B cell (primary cell): ENCODE data around the gene LRRC26. TPM values are rescaled to one million over a fixed set of nuclear protein-coding genes. Genes with fewer than 3 reads are reported as not detected.

Source experiments
- ATAC-seq: fragments of 200-7000 bp; cut with Tn5 transposase; one replicate; pipeline ENCODE4 v1.10.0; 2021; ENCODE audit warnings: low read depth, mild to moderate bottlenecking, moderate number of reproducible peaks, moderate library complexity
- CTCF ChIA-PET: fragments of 350-600 bp; sonication (Branson Sonifier 250); formaldehyde crosslinking; loops from one replicate; lab custom pipeline; 2021; ENCODE audit warnings: antibody characterized with exemption, inconsistent platforms; lab: Charles Lee
- POLR2A ChIA-PET: fragments of 350-600 bp; sonication (Branson Sonifier 250); formaldehyde crosslinking; loops from one replicate; lab custom pipeline; 2021; ENCODE audit warnings: antibody characterized with exemption; lab: Charles Lee
- DNase-seq: peaks from one replicate; pipeline ENCODE4 v3.0.0; 2013
- H2AFZ ChIP-seq: 2 replicates; pipeline ENCODE4 v1.6.1; 2012; ENCODE audit warnings: mild to moderate bottlenecking, low read depth, low read length; ENCODE audit not compliant: insufficient read depth, poor library complexity, severe bottlenecking
- H3K27ac ChIP-seq, 2 donors: 1 replicate in 1 of 2; 2 replicates in 1 of 2; pipeline ENCODE4 v1.5.1; 2012 to 2013; ENCODE audit warnings: low read length in 2 of 2, mild to moderate bottlenecking in 2 of 2, moderate library complexity in 1 of 2
- H3K27me3 ChIP-seq, 4 experiments: fragments of 200-600 bp in 1 of 4; sonication (generic) in 1 of 4; replicated peaks in 1 of 4; 1 replicate in 2 of 4; 2 replicates in 2 of 4; pipeline versions ENCODE4 v1.6.1 to v1.7.0; 2013 to 2016; ENCODE audit warnings: low read length in 3 of 4, mild to moderate bottlenecking in 2 of 4, mixed read lengths in 1 of 4, moderate library complexity in 1 of 4; ENCODE audit not compliant: insufficient read depth in 4 of 4, control insufficient read depth in 3 of 4; ENCODE audit errors: control extremely low read depth in 1 of 4
- H3K36me3 ChIP-seq, 2 experiments: replicated peaks in 1 of 2; 1 replicate in 1 of 2; 2 replicates in 1 of 2; pipeline versions ENCODE4 v1.6.1 to v1.7.1; 2013; ENCODE audit warnings: low read length in 1 of 2; ENCODE audit not compliant: insufficient read depth in 2 of 2, control insufficient read depth in 1 of 2; ENCODE audit errors: control extremely low read depth in 1 of 2, extremely low read depth in 1 of 2
- H3K4me1 ChIP-seq, 2 donors: fragments of 200-600 bp in 1 of 2; sonication (generic) in 1 of 2; 1 replicate in 1 of 2; 2 replicates in 1 of 2; pipeline versions ENCODE4 v1.5.1 to v1.6.1; 2013 to 2017; ENCODE audit warnings: low read length in 2 of 2; ENCODE audit not compliant: control insufficient read depth in 2 of 2, insufficient read depth in 2 of 2
- H3K4me2 ChIP-seq: replicated peaks from 2 replicates; pipeline ENCODE3; 2012; ENCODE audit warnings: mild to moderate bottlenecking, low read depth, low read length; ENCODE audit not compliant: poor library complexity, severe bottlenecking
- H3K4me3 ChIP-seq, 5 experiments: fragments of 200-600 bp in 1 of 5; sonication (generic) in 1 of 5; 1 replicate in 3 of 5; 2 replicates in 2 of 5; pipeline versions ENCODE4 v1.5.1 to v1.7.0; 2011 to 2016; ENCODE audit warnings: low read length in 4 of 5, mild to moderate bottlenecking in 4 of 5, low read depth in 2 of 5, control low read depth in 1 of 5, moderate library complexity in 1 of 5; ENCODE audit not compliant: insufficient read depth in 1 of 5; ENCODE audit errors: control extremely low read depth in 1 of 5, extremely low read depth in 1 of 5
- H3K79me2 ChIP-seq: fragments of 200-600 bp; sonication (generic); one replicate; pipeline ENCODE4 v1.6.0; 2016; ENCODE audit warnings: low read length; ENCODE audit not compliant: control insufficient read depth, insufficient read depth
- H3K9ac ChIP-seq: fragments of 200-600 bp; sonication (generic); 2 replicates; pipeline ENCODE4 v1.6.1; 2017; ENCODE audit warnings: mild to moderate bottlenecking, low read length, moderate library complexity
- H3K9me3 ChIP-seq, 3 donors: one replicate each; pipeline versions ENCODE4 v1.6.1 to v1.7.1; 2013; ENCODE audit warnings: low read length in 2 of 3; ENCODE audit not compliant: control insufficient read depth in 2 of 3, insufficient read depth in 1 of 3; ENCODE audit errors: control extremely low read depth in 1 of 3
- H4K20me1 ChIP-seq: 2 replicates; pipeline ENCODE4 v1.6.0; 2012; ENCODE audit warnings: mild to moderate bottlenecking, low read length; ENCODE audit not compliant: insufficient read depth, control insufficient read depth, poor library complexity, severe bottlenecking
- H3K27ac Mint-ChIP-seq: one replicate; pipeline ENCODE4 v1.8.0; 2021; ENCODE audit warnings: mixed read lengths
- H3K27me3 Mint-ChIP-seq: one replicate; pipeline ENCODE4 v1.8.0; 2021; ENCODE audit warnings: mixed read lengths
- H3K4me1 Mint-ChIP-seq: one replicate; pipeline ENCODE4 v1.8.0; 2021; ENCODE audit warnings: mixed read lengths
- H3K4me3 Mint-ChIP-seq: one replicate; pipeline ENCODE4 v1.8.0; 2021; ENCODE audit warnings: mixed read lengths
- H3K9me3 Mint-ChIP-seq: one replicate; pipeline ENCODE4 v1.8.0; 2022; ENCODE audit warnings: mixed read lengths; ENCODE audit not compliant: insufficient read depth
- CTCF ChIP-seq: fragments of 200-600 bp; IDR thresholded peaks from one replicate; pipeline ENCODE4 v1.8.0; 2022; ENCODE audit warnings: antibody characterized with exemption, mild to moderate bottlenecking
- EZH2 ChIP-seq: IDR thresholded peaks from 2 replicates; pipeline ENCODE4 v1.6.1; 2012; ENCODE audit warnings: borderline replicate concordance, low read depth, mild to moderate bottlenecking, moderate library complexity, low read length; ENCODE audit not compliant: insufficient read depth, poor library complexity, severe bottlenecking
- WGBS: methylation state at CpG from one replicate; pipeline ENCODE4 v1.1.5; 2013; ENCODE audit warnings: missing lambda C conversion rate; ENCODE audit not compliant: insufficient coverage; 5-methylcytosine and 5-hydroxymethylcytosine counted together
- intact Hi-C: fragments of 100-400 bp; cut with micrococcal nuclease; formaldehyde crosslinking; loops from one replicate; pipeline ENCODE4 v1.10.0; 2022
- polyA plus RNA-seq: library from polyadenylated mRNA; depleted of rRNA; stranded (reverse); fragments of >200 nt; gene quantifications from 2 replicates; pipeline ENCODE4 v1.2.3, GENCODE V29; 2012
- total RNA-seq, 2 donors: library from RNA; stranded (reverse); fragments of 120-200 nt in 1 of 2; gene quantifications; 1 replicate in 1 of 2; 2 replicates in 1 of 2; pipeline versions ENCODE4 v1.2.3 to v1.2.4, GENCODE V29; 2013 to 2022

The LRRC26 gene
- total and polyA plus RNA-seq, 2 donors (not counting 1 experiment from before 2014, with no cell fraction given): not detected

- no peak overlapping the region for H3K4me3 ChIP-seq
- no peaks in the 10 kb centered on the region for H3K4me1 ChIP-seq
- Mint-ChIP-seq H3K27me3 (no peaks in the 10 kb centered on the region), H3K9me3 (no peaks in the 10 kb centered on the region), H3K4me3 (no peak overlapping the region), H3K4me1 (peaks cover 1% of the 10 kb centered on the region), H3K27ac (no peak overlapping the region)
- H3K36me3 ChIP-seq: no peaks in the 10 kb centered on the region
- H2AFZ ChIP-seq: no peak overlapping the region
- no peak for DNase-seq
- CTCF ChIA-PET: no interaction called here
- no peaks in the 10 kb centered on the region for H4K20me1 ChIP-seq
- POLR2A ChIA-PET: no interaction called here
- TF ChIP-seq CTCF (no peak), EZH2 (no peak)
- ATAC-seq: no peak
- H3K4me2 ChIP-seq: no peak overlapping the region
- H3K27me3 ChIP-seq: no peaks in the 10 kb centered on the region
- no peak overlapping the region for H3K27ac ChIP-seq
- H3K9ac ChIP-seq: no peak overlapping the region
- intact Hi-C loops: no loop called here
- peaks cover 4% of the 10 kb centered on the region for H3K79me2 ChIP-seq
- WGBS: 93% methylated on average over 21 of the region's 21 CpGs
- H3K9me3 ChIP-seq: no peaks in the 10 kb centered on the region
Measured at GRCh38 chr9:137212520-137212919, 42.7 kb upstream of the LRRC26 start.

GRCh38 chr9:137211532-137211931 is 41.7 kb upstream of the LRRC26 start:
- no peaks in the 10 kb centered on the region for H3K27me3 ChIP-seq
- Mint-ChIP-seq H3K4me1 (peaks cover 11% of the 10 kb centered on the region), H3K4me3 (no peak overlapping the region), H3K9me3 (no peaks in the 10 kb centered on the region), H3K27ac (no peak overlapping the region), H3K27me3 (no peaks in the 10 kb centered on the region)
- H4K20me1 ChIP-seq: peaks cover 9% of the 10 kb centered on the region
- ChIA-PET POLR2A (no interaction called here), CTCF (no interaction called here)
- peaks cover 14% of the 10 kb centered on the region for H3K79me2 ChIP-seq
- 87% methylated on average over 13 of the region's 13 CpGs for WGBS
- peaks cover 6 to 9% of the 10 kb centered on the region in 2 donors for H3K4me1 ChIP-seq
- ATAC-seq (no peak), DNase-seq (no peak)
- TF ChIP-seq EZH2 (no peak), CTCF (no peak)
- no peaks in the 10 kb centered on the region for H3K36me3 ChIP-seq
- H3K9ac ChIP-seq: no peak overlapping the region
- H3K4me3 ChIP-seq: no peak overlapping the region
- no peaks in the 10 kb centered on the region for H3K9me3 ChIP-seq
- H2AFZ ChIP-seq: no peak overlapping the region
- H3K4me2 ChIP-seq: no peak overlapping the region
- H3K27ac ChIP-seq: no peak overlapping the region
- intact Hi-C loops: no loop called here
